MG63 (cell line): ENCODE data around the gene SPATA24. TPM values are rescaled to one million over a fixed set of nuclear protein-coding genes. Genes with fewer than 3 reads are reported as not detected.
A peak's percentile ranks its signal among the peaks of the same experiment; 100 is the strongest.
"Not testable (repeated sequence)": the region's sequence is repeated elsewhere in the genome, so short reads cannot be mapped to it uniquely, and the experiment has no call there.

Experiments
- DNase-seq: peaks from one replicate; pipeline ENCODE4 v3.0.0-alpha.2; 2020
- H3K27me3 ChIP-seq: fragments of 250-450 bp; sonication (Bioruptor Pico); 2 replicates; pipeline ENCODE4 v1.5.1; 2020; ENCODE audit warnings: mild to moderate bottlenecking, moderate library complexity
- H3K36me3 ChIP-seq: fragments of 250-450 bp; sonication (Bioruptor Pico); 2 replicates; pipeline ENCODE4 v1.5.1; 2020; ENCODE audit warnings: mild to moderate bottlenecking, moderate library complexity
- H3K4me3 ChIP-seq: fragments of 250-450 bp; sonication (Bioruptor Pico); 2 replicates; pipeline ENCODE4 v1.5.1; 2020; ENCODE audit warnings: mild to moderate bottlenecking, moderate library complexity
- H3K9me3 ChIP-seq: fragments of 250-450 bp; sonication (Bioruptor Pico); 2 replicates; pipeline ENCODE4 v1.5.1; 2020; ENCODE audit warnings: mild to moderate bottlenecking, moderate library complexity
- total RNA-seq: library from RNA; depleted of rRNA; stranded (reverse); fragments of >200 nt; shearing (Covaris generic); gene quantifications from 2 replicates; pipeline ENCODE4 v1.2.3, GENCODE V29; 2014; ENCODE audit warnings: low replicate concordance

SPATA24 gene
- total RNA-seq, 1 experiment from 2014 or later, result 9.7 TPM

- no peaks in the 10 kb centered on the region for H3K9me3 ChIP-seq
- peaks cover 24% of the 10 kb centered on the region for H3K36me3 ChIP-seq
- no peaks in the 10 kb centered on the region for H3K27me3 ChIP-seq
- no peak for DNase-seq
- H3K4me3 ChIP-seq, result no peak overlapping the region
These were observed 24.9 kb downstream of the SPATA24 start for GRCh38 chr5:139378941-139379361.

DNA sequence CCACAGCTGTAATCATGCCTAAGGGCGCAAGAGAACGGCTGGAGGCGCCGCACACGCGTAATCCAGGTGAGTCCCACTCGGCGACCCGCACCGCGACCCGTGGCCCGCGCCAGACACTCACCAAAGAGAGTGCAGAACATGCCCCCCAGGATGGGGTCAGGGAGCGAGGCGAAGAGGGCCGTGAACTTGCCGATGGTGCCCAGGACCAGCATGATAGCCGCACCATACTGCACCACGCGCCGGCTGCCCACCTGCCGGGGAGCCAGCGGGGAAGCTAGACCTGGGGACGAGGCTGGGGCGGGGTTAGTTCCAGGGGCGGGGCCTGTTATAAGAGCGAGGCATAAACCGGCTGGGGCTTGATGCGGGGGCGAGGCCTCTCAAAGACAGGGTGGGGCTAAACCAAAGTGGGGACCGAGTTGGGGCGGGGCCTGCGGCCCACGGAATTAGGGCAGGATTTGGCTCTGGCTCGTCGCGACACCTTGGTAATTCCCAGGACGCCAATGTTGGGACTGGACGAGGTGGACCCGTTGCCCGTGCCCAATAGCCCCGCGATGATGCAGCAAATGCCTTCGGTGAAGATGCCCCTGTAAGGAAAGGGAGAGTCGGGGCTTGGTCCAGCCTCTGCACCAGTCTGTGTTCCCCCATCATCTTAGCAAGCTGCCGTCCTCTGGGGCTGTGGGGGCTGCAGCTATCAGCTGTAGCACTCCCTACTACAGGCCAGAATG is 25.6 kb downstream of the SPATA24 start:
- H3K4me3 ChIP-seq, result no peak overlapping the region
- no peaks in the 10 kb centered on the region for H3K27me3 ChIP-seq
- DNase-seq, result no peak
- no peaks in the 10 kb centered on the region for H3K9me3 ChIP-seq
- H3K36me3 ChIP-seq, result peaks cover 27% of the 10 kb centered on the region

- Histone ChIP-seq H3K27me3 (no peaks in the 10 kb centered on the region), H3K9me3 (no peaks in the 10 kb centered on the region), H3K36me3 (peaks cover 37% of the 10 kb centered on the region), H3K4me3 (no peak overlapping the region)
- no peak for DNase-seq
These were observed 26.7 kb downstream of the SPATA24 start for GRCh38 chr5:139377226-139377625.

- DNase-seq, result no peak
- Histone ChIP-seq H3K4me3 (no peak overlapping the region), H3K27me3 (no peaks in the 10 kb centered on the region), H3K9me3 (no peaks in the 10 kb centered on the region), H3K36me3 (peaks cover 44% of the 10 kb centered on the region)
These were observed 27.5 kb downstream of the SPATA24 start for GRCh38 chr5:139376364-139376763.

DNA sequence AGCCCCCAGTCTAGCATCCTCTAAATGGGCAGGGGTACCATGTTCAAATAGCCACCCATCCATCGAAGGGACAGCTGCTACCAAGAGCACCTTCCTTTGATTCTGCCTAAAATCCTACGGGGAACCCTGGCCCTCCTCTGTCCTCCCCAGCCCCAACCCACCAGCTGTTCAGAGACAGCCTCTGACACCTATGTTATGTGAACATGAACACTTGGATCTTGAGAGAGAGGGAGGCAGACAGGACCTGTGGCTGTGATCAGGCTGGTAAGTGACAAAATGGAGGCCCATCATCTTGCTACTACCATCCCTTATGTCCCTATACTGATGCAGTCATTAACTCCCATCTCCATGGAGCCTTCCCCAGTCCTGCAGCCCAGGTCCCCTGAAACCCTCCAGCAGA is 29.0 kb downstream of the SPATA24 start:
- H3K9me3 ChIP-seq, result no peaks in the 10 kb centered on the region
- no peaks in the 10 kb centered on the region for H3K27me3 ChIP-seq
- DNase-seq, result no peak

GRCh38 chr5:139371482-139372435 is 32.1 kb downstream of the SPATA24 start:
- Histone ChIP-seq H3K27me3 (no peaks in the 10 kb centered on the region), H3K36me3 (peaks cover 74% of the 10 kb centered on the region), H3K4me3 (no peak overlapping the region), H3K9me3 (no peaks in the 10 kb centered on the region)
- DNase-seq, result peak; percentile 70

More for the DNA sequence above, 29.0 kb downstream of the SPATA24 start:
- peaks cover 54% of the 10 kb centered on the region for H3K36me3 ChIP-seq
- H3K4me3 ChIP-seq, result no peak overlapping the region

GRCh38 chr5:139369181-139369580 is 34.7 kb downstream of the SPATA24 start:
- H3K4me3 ChIP-seq, result no peak overlapping the region
- no peaks in the 10 kb centered on the region for H3K27me3 ChIP-seq
- H3K36me3 ChIP-seq, result peaks cover 82% of the 10 kb centered on the region
- H3K9me3 ChIP-seq, result no peaks in the 10 kb centered on the region
- no peak for DNase-seq

DNA sequence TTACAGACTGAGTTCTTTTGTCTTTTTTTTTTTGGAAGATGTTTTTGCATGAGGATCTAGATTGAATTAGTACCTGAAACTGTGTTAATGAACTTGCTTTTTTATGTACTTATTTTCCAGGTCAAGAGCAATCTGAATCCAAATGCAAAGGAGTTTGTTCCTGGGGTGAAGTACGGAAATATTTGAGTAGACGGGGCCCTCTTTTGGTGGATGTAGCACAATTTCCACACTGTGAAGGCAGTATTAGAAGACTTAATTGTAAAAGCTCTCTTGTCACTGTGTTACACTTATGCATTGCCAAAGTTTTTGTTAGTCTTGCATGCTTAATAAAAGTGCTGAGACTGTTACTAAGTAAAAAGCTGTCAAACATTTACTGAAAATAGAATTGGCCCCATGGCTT is 35.3 kb downstream of the SPATA24 start:
- no peak for DNase-seq
- H3K36me3 ChIP-seq, result peaks cover 88% of the 10 kb centered on the region

DNA sequence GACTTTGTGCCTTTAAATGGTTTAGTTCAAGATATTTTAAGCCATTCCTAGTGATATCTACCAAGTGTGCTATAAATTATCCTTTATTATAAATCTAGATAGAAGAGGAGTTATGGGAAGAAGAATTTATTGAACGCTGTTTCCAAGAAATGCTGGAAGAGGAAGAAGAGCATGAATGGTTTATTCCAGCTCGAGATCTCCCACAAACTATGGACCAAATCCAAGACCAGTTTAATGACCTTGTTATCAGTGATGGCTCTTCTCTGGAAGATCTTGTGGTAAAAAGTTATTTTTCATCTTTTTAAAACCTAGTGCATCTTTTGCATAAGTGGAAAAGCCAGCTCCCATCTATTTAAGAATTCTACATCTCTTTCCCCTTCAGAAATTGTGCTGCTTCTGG is 39.4 kb downstream of the SPATA24 start:
- DNase-seq, result no peak
- Histone ChIP-seq H3K9me3 (no peaks in the 10 kb centered on the region), H3K27me3 (no peaks in the 10 kb centered on the region), H3K36me3 (peaks cover 71% of the 10 kb centered on the region), H3K4me3 (no peak overlapping the region)

More for the DNA sequence above, 35.3 kb downstream of the SPATA24 start:
- Histone ChIP-seq H3K9me3 (no peaks in the 10 kb centered on the region), H3K4me3 (no peak overlapping the region), H3K27me3 (no peaks in the 10 kb centered on the region)

GRCh38 chr5:139363937-139364336 is 40.0 kb downstream of the SPATA24 start:
- Histone ChIP-seq H3K27me3 (no peaks in the 10 kb centered on the region), H3K36me3 (peaks cover 66% of the 10 kb centered on the region), H3K9me3 (no peaks in the 10 kb centered on the region), H3K4me3 (no peak overlapping the region)
- DNase-seq, result no peak

DNA sequence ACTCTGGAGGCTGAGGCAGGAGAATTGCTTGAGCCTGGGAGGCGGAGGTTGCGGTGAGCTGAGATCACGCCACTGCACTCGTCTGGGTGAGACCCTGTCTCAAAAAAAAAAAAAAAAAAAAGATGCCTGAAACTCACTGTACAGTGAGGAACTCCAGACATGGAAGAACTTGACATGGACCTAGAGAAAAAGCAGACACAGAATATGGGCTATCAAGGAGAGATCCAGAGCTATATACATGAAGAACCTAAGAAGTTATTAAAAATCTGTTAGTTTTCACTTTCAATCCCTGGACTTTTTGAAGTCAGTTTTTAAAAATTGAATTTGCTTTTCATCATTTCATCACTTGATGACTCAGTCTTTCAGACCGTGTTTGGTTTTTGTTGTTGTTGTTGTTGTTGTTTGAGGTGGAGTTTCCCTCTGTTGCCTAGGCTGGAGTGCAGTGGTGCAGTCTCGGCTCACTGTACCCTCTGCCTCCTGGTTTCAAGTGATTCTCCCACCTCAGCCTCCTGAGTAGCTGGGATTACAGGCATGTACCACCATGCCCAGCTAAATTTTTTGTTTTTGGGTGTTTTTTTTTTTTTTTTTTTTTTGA is 42.0 kb downstream of the SPATA24 start:
- H3K4me3 ChIP-seq, result no peak overlapping the region
- no peaks in the 10 kb centered on the region for H3K9me3 ChIP-seq
- no peak for DNase-seq
- H3K36me3 ChIP-seq, result peaks cover 61% of the 10 kb centered on the region
- no peaks in the 10 kb centered on the region for H3K27me3 ChIP-seq

- no peak overlapping the region for H3K4me3 ChIP-seq
- no peak for DNase-seq
- no peaks in the 10 kb centered on the region for H3K27me3 ChIP-seq
- peaks cover 53% of the 10 kb centered on the region for H3K36me3 ChIP-seq
- no peaks in the 10 kb centered on the region for H3K9me3 ChIP-seq
These were observed 43.5 kb downstream of the SPATA24 start for GRCh38 chr5:139360384-139360783.

DNA sequence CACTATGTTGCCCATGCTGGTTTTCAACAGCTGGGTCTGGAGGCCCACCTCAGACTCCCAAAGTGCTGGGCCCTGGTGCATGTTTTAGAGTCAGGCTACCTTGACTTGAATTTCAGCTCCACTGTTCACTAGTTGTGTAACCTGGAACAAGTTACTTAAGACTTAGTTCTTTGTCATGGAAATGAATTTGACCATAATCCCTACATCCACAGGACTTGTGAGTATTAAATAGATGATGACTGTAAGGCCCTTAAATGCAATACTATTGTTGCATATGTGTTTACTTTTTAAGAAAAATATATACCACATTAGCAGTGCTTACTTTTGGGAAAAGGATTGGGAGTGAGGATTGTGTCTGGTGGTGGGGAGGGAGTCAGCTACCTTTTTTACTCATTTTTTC is 45.8 kb downstream of the SPATA24 start:
- H3K27me3 ChIP-seq, result no peaks in the 10 kb centered on the region

GRCh38 chr5:139355900-139356299 is 48.0 kb downstream of the SPATA24 start:
- not testable (repeated sequence) for H3K4me3 ChIP-seq, DNase-seq, H3K27me3 ChIP-seq
- Histone ChIP-seq H3K9me3 (peaks cover 12% of the 10 kb centered on the region), H3K36me3 (peaks cover 54% of the 10 kb centered on the region)

More for the DNA sequence above, 45.8 kb downstream of the SPATA24 start:
- no peak for DNase-seq
- Histone ChIP-seq H3K9me3 (peaks cover 11% of the 10 kb centered on the region), H3K36me3 (peaks cover 45% of the 10 kb centered on the region), H3K4me3 (no peak overlapping the region)

DNA sequence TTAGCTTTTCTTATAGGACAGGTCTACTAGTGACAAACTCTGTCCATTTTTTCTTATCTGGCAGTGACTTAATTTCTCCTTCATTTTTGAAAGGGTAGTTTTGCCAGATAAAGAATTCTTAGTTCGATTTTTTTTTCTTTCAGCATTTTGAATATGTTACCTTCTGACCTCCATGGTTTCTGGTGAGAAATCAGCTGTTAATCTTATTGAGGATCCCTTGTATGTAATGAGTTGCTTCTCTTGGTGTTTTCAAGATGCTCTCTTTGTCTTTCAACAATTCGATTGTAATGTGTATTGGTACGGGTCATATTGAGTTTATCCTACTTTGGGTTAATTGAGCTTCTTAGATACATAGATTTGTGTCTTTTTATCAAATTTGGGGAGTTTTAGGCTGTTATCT is 49.7 kb downstream of the SPATA24 start:
- H3K4me3 ChIP-seq, result no peak overlapping the region
- peaks cover 52% of the 10 kb centered on the region for H3K36me3 ChIP-seq
- DNase-seq, result no peak
- no peaks in the 10 kb centered on the region for H3K27me3 ChIP-seq
- H3K9me3 ChIP-seq, result peaks cover 12% of the 10 kb centered on the region

DNA sequence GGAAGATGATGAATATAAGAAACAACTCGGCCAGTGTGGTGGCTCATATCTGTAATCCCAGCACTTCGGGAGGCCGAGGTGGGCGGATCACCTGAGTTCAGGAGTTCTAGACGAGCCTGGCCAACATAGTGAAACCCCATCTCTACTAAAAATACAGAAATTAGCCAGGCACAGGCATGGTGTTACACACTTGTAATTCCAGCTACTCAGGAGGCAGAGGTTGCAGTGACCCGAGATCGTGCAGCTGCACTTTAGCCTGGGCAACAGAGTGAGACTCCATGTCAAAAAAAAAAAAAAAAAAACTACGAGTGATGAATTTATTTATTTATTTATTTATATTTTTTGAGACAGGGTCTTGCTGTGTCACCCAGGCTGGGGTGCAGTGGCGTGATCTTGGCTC is 56.0 kb downstream of the SPATA24 start:
- peaks cover 63% of the 10 kb centered on the region for H3K36me3 ChIP-seq
- H3K27me3 ChIP-seq, H3K9me3 ChIP-seq, DNase-seq, H3K4me3 ChIP-seq: not testable (repeated sequence)
